ENCODE data around the gene CLC.
"Not testable (repeated sequence)": the region's sequence is repeated elsewhere in the genome, so short reads cannot be mapped to it uniquely, and the experiment has no call there.

The CLC gene
- 0 to 0.12 (median 0.04) reads per million in 4 donors for total RNA-seq

- DNase-seq = no peak
Measured at GRCh38 chr19:39737891-39738290, at the start of gene CLC. Gene CLC, minus strand, starts transcription at chr19:39738029. Its CDS starts 77 bp downstream, at chr19:39737952.

- DNase-seq = no peak
Measured at GRCh38 chr19:39780894-39781293, 43.1 kb upstream of the CLC start.

GRCh38 chr19:39778763-39779162, 40.9 kb upstream of the CLC start, which contains the start of gene LEUTX:
Gene LEUTX, plus strand, starts transcription at chr19:39778854. Its CDS starts 67 bp downstream, at chr19:39778921.
- DNase-seq = peak in 1 of 5 donors; percentile 66

GRCh38 chr19:39768786-39769185, 31.0 kb upstream of the CLC start:
- no peak for DNase-seq

- no peak for DNase-seq
Measured at GRCh38 chr19:39768334-39768733, 30.5 kb upstream of the CLC start.

GRCh38 chr19:39765091-39766076, 27.6 kb upstream of the CLC start:
- DNase-seq = peak in 3 of 5 donors; percentile 3 to 31 (median 17)

- not testable (repeated sequence) for DNase-seq
Measured at GRCh38 chr19:39761851-39762250, 24.0 kb upstream of the CLC start.

GRCh38 chr19:39759457-39760184, 21.8 kb upstream of the CLC start:
- no peak for DNase-seq

- DNase-seq = no peak
Measured at GRCh38 chr19:39754971-39755370, 17.1 kb upstream of the CLC start.

GRCh38 chr19:39754544-39754943, 16.7 kb upstream of the CLC start:
- no peak for DNase-seq

GRCh38 chr19:39752795-39753194, 15.0 kb upstream of the CLC start:
- no peak for DNase-seq

GRCh38 chr19:39752390-39752789, 14.6 kb upstream of the CLC start:
- DNase-seq = no peak

GRCh38 chr19:39749981-39750380, 12.2 kb upstream of the CLC start:
- DNase-seq = no peak

GRCh38 chr19:39746836-39747529, 9.2 kb upstream of the CLC start:
- DNase-seq = no peak

- no peak for DNase-seq
Measured at GRCh38 chr19:39745643-39746042, 7.8 kb upstream of the CLC start.

- DNase-seq = no peak
Measured at GRCh38 chr19:39740395-39740794, 2.6 kb upstream of the CLC start.

- DNase-seq = no peak
Measured at GRCh38 chr19:39738814-39739213, 985 bp upstream of the CLC start.

- DNase-seq = no peak
Measured at GRCh38 chr19:39737351-39737750, 478 bp downstream of the CLC start.

- no peak for DNase-seq
Measured at GRCh38 chr19:39736088-39736487, 1.7 kb downstream of the CLC start.

GRCh38 chr19:39735688-39736087, 2.1 kb downstream of the CLC start:
- no peak for DNase-seq

GRCh38 chr19:39733841-39734240, 4.0 kb downstream of the CLC start:
- DNase-seq = no peak

GRCh38 chr19:39731685-39732084, 6.1 kb downstream of the CLC start:
- no peak for DNase-seq

GRCh38 chr19:39729594-39729993, 8.2 kb downstream of the CLC start:
- no peak for DNase-seq

Measured in T-helper 1 cell (primary cell).